ENCODE data around the gene VAC14.

The VAC14 gene

GRCh38 chr16:70764632-70765031 lies 36.3 kb downstream of the VAC14 start:
- no peak for DNase-seq

- no peak for DNase-seq
Measured at GRCh38 chr16:70760221-70760620, 40.7 kb downstream of the VAC14 start.

GRCh38 chr16:70759666-70760065 lies 41.3 kb downstream of the VAC14 start:
- no peak for DNase-seq

- no peak for DNase-seq
Measured at GRCh38 chr16:70758786-70759185, 42.2 kb downstream of the VAC14 start.

GRCh38 chr16:70757183-70757582 lies 43.8 kb downstream of the VAC14 start:
- peak in 22 of 56 donors; percentile 13 to 69 (median 32) for DNase-seq

GRCh38 chr16:70756071-70756470 lies 44.9 kb downstream of the VAC14 start:
- DNase-seq = peak in 11 of 56 donors; percentile 11 to 52 (median 30)

GRCh38 chr16:70754851-70755600 lies 45.9 kb downstream of the VAC14 start:
- DNase-seq = peak in 33 of 56 donors; percentile 14 to 71 (median 43)

GRCh38 chr16:70754371-70754770 lies 46.6 kb downstream of the VAC14 start:
- DNase-seq = no peak

- DNase-seq = no peak
Measured at GRCh38 chr16:70753694-70754325, 47.1 kb downstream of the VAC14 start.

GRCh38 chr16:70753228-70753627 lies 47.7 kb downstream of the VAC14 start:
- DNase-seq = no peak

GRCh38 chr16:70752426-70752825 lies 48.5 kb downstream of the VAC14 start:
- DNase-seq = no peak

GRCh38 chr16:70751593-70751992 lies 49.4 kb downstream of the VAC14 start:
- no peak for DNase-seq

GRCh38 chr16:70750893-70751467 lies 50.0 kb downstream of the VAC14 start:
- DNase-seq = no peak

GRCh38 chr16:70749681-70750601 lies 51.0 kb downstream of the VAC14 start:
- DNase-seq = peak in 38 of 56 donors; percentile 9 to 84 (median 58)

GRCh38 chr16:70749006-70749678 lies 51.8 kb downstream of the VAC14 start:
- DNase-seq = peak in 19 of 56 donors; percentile 17 to 58 (median 30)

- no peak for DNase-seq
Measured at GRCh38 chr16:70747703-70748631, 53.0 kb downstream of the VAC14 start.

GRCh38 chr16:70746708-70747424 lies 54.1 kb downstream of the VAC14 start:
- DNase-seq = peak in 5 of 56 donors; percentile 30 to 54 (median 46)

GRCh38 chr16:70746040-70746707 lies 54.8 kb downstream of the VAC14 start:
- peak in 39 of 56 donors; percentile 10 to 80 (median 44) for DNase-seq
